GM12872 (cell line): ENCODE results near the gene LIN28A.

Experiments used
- TF ChIP-seq, protein P1 (sequence below): IDR thresholded peaks from 3 replicates; pipeline ENCODE4 v1.5.1; 2011; ENCODE audit warnings: low read depth, mild to moderate bottlenecking, low read length, moderate library complexity; ENCODE audit not compliant: insufficient read depth

The LIN28A gene

DNA sequence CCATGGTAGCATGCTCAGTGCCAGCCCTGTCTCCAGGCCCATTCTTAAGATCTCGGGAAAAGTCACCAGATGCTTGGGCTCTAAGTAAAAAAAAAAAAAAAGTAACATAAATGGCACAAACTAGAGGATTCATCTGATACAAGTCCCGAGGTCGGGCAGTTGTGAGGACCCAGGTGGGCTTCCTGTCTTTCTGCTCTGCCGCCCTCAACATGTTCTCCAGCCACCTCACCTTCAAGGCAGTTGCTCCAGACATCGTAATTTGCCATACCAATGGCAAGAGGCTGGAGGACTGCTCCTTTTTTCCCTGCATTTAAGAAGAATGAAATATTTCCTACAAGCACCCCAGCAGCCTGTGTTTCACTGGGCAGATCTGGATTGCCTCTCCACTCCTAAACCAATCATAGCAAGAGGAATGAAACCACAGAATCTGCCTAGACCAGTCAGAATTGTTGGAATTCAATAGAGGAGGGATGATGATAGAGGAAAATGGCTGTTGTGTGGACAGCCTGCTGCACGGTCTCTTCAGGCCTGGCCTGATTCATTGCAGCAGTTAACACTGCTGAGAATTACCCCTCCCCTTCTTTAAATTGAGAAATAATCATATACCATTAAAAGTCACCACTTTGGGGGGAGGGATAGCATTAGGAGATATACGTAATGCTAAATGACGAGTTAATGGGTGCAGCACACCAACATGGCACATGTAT is 67.0 kb downstream of the LIN28A start:
- TF ChIP-seq, protein P1, sequence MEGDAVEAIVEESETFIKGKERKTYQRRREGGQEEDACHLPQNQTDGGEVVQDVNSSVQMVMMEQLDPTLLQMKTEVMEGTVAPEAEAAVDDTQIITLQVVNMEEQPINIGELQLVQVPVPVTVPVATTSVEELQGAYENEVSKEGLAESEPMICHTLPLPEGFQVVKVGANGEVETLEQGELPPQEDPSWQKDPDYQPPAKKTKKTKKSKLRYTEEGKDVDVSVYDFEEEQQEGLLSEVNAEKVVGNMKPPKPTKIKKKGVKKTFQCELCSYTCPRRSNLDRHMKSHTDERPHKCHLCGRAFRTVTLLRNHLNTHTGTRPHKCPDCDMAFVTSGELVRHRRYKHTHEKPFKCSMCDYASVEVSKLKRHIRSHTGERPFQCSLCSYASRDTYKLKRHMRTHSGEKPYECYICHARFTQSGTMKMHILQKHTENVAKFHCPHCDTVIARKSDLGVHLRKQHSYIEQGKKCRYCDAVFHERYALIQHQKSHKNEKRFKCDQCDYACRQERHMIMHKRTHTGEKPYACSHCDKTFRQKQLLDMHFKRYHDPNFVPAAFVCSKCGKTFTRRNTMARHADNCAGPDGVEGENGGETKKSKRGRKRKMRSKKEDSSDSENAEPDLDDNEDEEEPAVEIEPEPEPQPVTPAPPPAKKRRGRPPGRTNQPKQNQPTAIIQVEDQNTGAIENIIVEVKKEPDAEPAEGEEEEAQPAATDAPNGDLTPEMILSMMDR = no peak

DNA sequence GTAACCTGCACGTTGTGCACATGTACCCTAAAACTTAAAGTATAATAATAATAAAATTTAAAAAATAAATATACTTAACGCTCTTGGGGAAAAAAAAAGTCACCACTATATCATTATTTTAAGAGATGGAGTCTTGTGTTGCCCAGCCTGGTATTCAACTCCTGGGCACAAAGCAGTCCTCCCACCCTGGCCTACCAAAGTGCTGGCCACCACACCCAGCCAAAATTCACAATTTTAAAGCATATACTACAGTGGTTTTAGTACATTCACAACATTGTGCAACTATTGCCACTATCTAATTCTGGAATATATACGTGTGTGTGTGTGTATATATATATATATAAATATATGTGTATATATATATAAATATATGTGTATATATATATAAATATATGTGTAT is 67.5 kb downstream of the LIN28A start:
- TF ChIP-seq, protein P1 = no peak

DNA sequence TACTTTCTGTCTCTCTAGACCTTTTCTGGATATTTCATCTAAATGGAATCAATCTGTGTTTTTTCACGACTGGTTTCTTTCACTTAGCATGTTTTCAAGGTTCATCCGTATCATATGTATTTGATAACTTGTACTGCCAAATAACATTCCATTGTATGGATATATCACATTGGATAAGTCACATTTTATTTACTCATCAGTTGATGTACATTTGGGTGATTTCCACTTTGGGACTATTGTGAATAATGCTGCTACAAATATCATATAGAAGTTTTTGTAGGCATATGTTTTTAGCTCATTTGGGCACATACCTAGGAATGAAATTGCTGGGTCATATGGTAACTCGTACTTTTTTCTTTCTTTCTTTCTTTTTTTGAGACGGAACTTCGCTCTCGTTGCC is 68.4 kb downstream of the LIN28A start:
- TF ChIP-seq, protein P1 = no peak
